ENCODE results near the gene DHRS7B.

DHRS7B gene

GRCh38 chr17:21157586-21158370 is 31.0 kb downstream of the DHRS7B start:
- no peak for DNase-seq (ENCODE audit: low spot score)

GRCh38 chr17:21160401-21160800 is 33.6 kb downstream of the DHRS7B start:
- no peak for DNase-seq (ENCODE audit: low spot score)

- DNase-seq (ENCODE audit: low spot score): no peak
Observed at GRCh38 chr17:21161498-21162393, 35.0 kb downstream of the DHRS7B start.

- DNase-seq (ENCODE audit: low spot score): no peak
Observed at GRCh38 chr17:21162394-21162775, 35.6 kb downstream of the DHRS7B start.

GRCh38 chr17:21163101-21163500 is 36.3 kb downstream of the DHRS7B start:
- no peak for DNase-seq (ENCODE audit: low spot score)

- DNase-seq (ENCODE audit: low spot score): no peak
Observed at GRCh38 chr17:21164216-21164615, 37.5 kb downstream of the DHRS7B start.

- no peak for DNase-seq (ENCODE audit: low spot score)
Observed at GRCh38 chr17:21164620-21165019, 37.9 kb downstream of the DHRS7B start.

- DNase-seq (ENCODE audit: low spot score): no peak
Observed at GRCh38 chr17:21165922-21166594, 39.3 kb downstream of the DHRS7B start.

- DNase-seq (ENCODE audit: low spot score): no peak
Observed at GRCh38 chr17:21166595-21167210, 39.9 kb downstream of the DHRS7B start.

- no peak for DNase-seq (ENCODE audit: low spot score)
Observed at GRCh38 chr17:21167303-21167702, 40.5 kb downstream of the DHRS7B start.

GRCh38 chr17:21168555-21168865 is 41.7 kb downstream of the DHRS7B start:
- DNase-seq (ENCODE audit: low spot score): no peak

GRCh38 chr17:21169496-21169895 is 42.7 kb downstream of the DHRS7B start:
- DNase-seq (ENCODE audit: low spot score): no peak

- DNase-seq (ENCODE audit: low spot score): no peak
Observed at GRCh38 chr17:21170809-21171208, 44.0 kb downstream of the DHRS7B start.

GRCh38 chr17:21171309-21171922 is 44.7 kb downstream of the DHRS7B start:
- no peak for DNase-seq (ENCODE audit: low spot score)

- no peak for DNase-seq (ENCODE audit: low spot score)
Observed at GRCh38 chr17:21171970-21172510, 45.3 kb downstream of the DHRS7B start.

GRCh38 chr17:21172846-21173245 is 46.1 kb downstream of the DHRS7B start:
- no peak for DNase-seq (ENCODE audit: low spot score)

- no peak for DNase-seq (ENCODE audit: low spot score)
Observed at GRCh38 chr17:21173543-21173942, 46.8 kb downstream of the DHRS7B start.

GRCh38 chr17:21174186-21174585 is 47.4 kb downstream of the DHRS7B start:
- no peak for DNase-seq (ENCODE audit: low spot score)

- no peak for DNase-seq (ENCODE audit: low spot score)
Observed at GRCh38 chr17:21174713-21175112, 47.9 kb downstream of the DHRS7B start.

GRCh38 chr17:21176773-21177395 is 50.1 kb downstream of the DHRS7B start:
- no peak for DNase-seq (ENCODE audit: low spot score)

- DNase-seq (ENCODE audit: low spot score): no peak
Observed at GRCh38 chr17:21177401-21177800, 50.6 kb downstream of the DHRS7B start.
